Measurements from ENCODE around the gene MOB1B.
"Not testable (repeated sequence)": the region's sequence is repeated elsewhere in the genome, so short reads cannot be mapped to it uniquely, and the experiment has no call there.

Gene MOB1B

GRCh38 chr4:71006203-71006907 is 104.2 kb downstream of the MOB1B start:
- no peak for TF ChIP-seq CTCF (conservative IDR thresholded peaks at IDR 0.05; ENCODE audit: low read depth, low read length)
- H3K4me3 ChIP-seq (ENCODE audit: low read length), result no peak overlapping the region
- no peak for DNase-seq (ENCODE audit: low read depth)

GRCh38 chr4:71008196-71008595 is 106.0 kb downstream of the MOB1B start:
- no peak for TF ChIP-seq CTCF (conservative IDR thresholded peaks at IDR 0.05; ENCODE audit: low read depth, low read length)
- no peak for DNase-seq (ENCODE audit: low read depth)
- no peak overlapping the region for H3K4me3 ChIP-seq (ENCODE audit: low read length)

GRCh38 chr4:71009086-71009485 is 106.9 kb downstream of the MOB1B start:
- no peak for DNase-seq (ENCODE audit: low read depth)
- H3K4me3 ChIP-seq (ENCODE audit: low read length), result no peak overlapping the region
- TF ChIP-seq CTCF (conservative IDR thresholded peaks at IDR 0.05; ENCODE audit: low read depth, low read length), result no peak

- TF ChIP-seq CTCF (conservative IDR thresholded peaks at IDR 0.05; ENCODE audit: low read depth, low read length), result peak; percentile 64
- DNase-seq (ENCODE audit: low read depth), result no peak
- no peak overlapping the region for H3K4me3 ChIP-seq (ENCODE audit: low read length)
Observed at GRCh38 chr4:71009890-71010588, 107.9 kb downstream of the MOB1B start.

GRCh38 chr4:71011451-71011850 is 109.3 kb downstream of the MOB1B start:
- DNase-seq (ENCODE audit: low read depth), result no peak
- no peak for TF ChIP-seq CTCF (conservative IDR thresholded peaks at IDR 0.05; ENCODE audit: low read depth, low read length)
- H3K4me3 ChIP-seq (ENCODE audit: low read length), result no peak overlapping the region

GRCh38 chr4:71017391-71017790 is 115.2 kb downstream of the MOB1B start:
- not testable (repeated sequence) for DNase-seq (ENCODE audit: low read depth); H3K4me3 ChIP-seq (ENCODE audit: low read length)

GRCh38 chr4:71020611-71021010 is 118.4 kb downstream of the MOB1B start:
- no peak overlapping the region for H3K4me3 ChIP-seq (ENCODE audit: low read length)
- DNase-seq (ENCODE audit: low read depth), result no peak
- TF ChIP-seq CTCF (conservative IDR thresholded peaks at IDR 0.05; ENCODE audit: low read depth, low read length), result no peak
